GM21529 (cell line): ENCODE data around the gene BTF3L4.

Source experiments
- ATAC-seq: cut with Tn5 transposase; IDR thresholded peaks from one replicate; pipeline ENCODE4 v1.9.1; 2021; ENCODE audit not compliant: unreplicated experiment

BTF3L4 gene

GRCh38 chr1:52122384-52122783 lies 66.3 kb downstream of the BTF3L4 start:
- ATAC-seq, result no peak

- no peak for ATAC-seq
These were observed 67.5 kb downstream of the BTF3L4 start for GRCh38 chr1:52123622-52124021.

- no peak for ATAC-seq
These were observed 69.8 kb downstream of the BTF3L4 start for GRCh38 chr1:52125736-52126359.

DNA sequence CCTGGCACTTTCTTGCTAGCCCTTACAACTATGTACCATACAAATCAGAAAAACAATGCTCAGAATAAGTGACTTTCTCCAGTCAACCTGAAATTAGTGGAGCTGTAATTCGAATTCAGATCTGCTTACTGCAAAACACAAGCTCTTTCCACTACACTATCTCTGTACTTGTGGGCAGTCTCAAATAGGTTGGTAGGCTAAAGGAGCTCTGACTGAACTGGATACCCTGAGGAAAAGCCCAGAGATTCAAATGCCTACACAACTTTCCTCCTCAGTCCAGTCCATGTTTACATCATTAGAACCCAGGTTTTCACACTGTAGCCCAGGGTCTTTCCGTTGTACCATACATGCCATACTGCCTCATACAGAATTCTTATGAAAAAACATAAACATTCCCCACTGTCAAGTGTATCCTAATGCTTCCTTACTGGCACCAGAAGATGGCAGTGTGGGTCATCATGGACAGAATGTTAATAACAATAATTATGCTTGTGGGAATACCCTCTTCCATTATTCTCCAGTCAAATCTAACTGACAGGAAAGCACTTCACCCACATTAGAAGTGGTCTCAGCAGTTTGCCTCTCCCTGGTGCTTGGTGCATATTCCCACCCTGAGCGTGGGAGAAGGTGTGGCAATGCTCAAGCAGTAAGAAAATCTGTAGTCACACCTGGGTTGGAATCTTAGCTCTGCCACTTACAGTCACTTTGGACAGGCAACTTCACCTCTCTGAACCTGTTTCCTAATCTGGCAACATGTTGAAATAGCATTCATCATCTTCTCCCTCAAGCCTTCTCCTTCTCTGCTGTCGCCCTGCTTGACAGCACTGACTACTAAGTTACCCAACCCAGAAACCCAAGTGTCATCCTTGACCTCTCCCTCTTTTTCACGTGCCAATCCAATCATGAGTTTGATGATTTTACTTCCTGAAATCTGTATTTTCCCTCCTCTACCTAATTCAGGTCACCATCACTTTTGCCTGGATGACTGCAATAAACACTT lies 71.4 kb downstream of the BTF3L4 start:
- no peak for ATAC-seq

- peak; percentile 58 for ATAC-seq
These were observed 83.9 kb downstream of the BTF3L4 start for GRCh38 chr1:52139817-52140540.
